HG02981 (cell line): Measurements from ENCODE around the gene TIAM2.

Source experiments
- ATAC-seq: cut with Tn5 transposase; IDR thresholded peaks from one replicate; pipeline ENCODE4 v1.9.1; 2021; ENCODE audit warnings: mild to moderate bottlenecking, moderate library complexity; ENCODE audit not compliant: unreplicated experiment

Gene TIAM2

DNA sequence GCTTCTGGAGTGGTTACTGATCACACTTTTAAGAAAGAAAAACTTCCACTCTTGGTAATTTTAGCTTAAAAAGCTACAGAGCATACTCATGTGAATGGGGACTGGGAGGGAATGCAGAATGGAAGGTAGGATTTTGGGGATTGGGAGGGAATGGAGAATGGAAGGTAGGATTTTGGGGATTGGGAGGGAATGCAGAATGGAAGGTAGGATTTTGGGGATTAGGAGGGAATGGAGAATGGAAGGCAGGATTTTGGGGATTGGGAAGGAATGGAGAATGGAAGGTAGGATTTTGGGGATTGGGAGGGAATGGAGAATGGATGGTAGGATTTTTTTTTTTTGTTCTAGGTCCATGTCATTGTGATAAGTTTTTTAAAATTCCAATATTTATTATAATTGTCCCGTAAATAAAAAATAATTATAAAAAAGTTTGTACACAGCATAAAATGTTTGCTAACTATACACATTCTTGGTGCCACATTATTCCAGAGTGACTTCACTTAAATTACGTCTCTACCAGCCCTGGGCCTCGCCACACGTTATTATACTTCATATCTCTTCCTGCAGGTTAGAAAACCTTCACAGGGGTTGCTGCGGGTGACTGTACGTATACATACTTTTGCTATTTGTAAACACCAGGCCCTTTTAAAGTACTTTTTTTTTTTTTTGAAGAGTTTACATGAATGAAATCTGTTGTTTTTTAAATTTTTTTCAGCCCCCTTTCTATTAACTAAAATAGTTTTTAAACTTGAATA lies 127.3 kb downstream of the TIAM2 start:
- no peak for ATAC-seq

DNA sequence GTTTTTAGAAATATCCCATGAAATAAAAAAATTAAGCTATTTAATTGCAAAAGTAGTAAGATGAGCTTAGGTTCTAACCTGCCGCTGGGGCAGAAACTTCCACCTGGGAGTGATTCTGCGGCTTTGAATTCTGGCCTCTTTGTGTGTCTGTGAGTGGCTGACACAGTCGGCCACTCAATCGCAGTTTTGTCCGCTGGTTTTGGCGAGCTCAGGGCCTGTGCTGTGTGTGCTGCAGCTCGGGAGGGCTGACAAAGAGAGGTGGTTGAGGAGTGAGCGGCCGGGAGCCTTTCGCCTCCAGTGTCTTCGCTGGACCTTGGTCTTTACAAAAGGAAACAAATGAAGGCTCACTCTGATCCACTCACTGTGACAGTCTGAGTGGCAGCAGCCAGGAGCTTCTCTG lies 128.4 kb downstream of the TIAM2 start:
- ATAC-seq = no peak

DNA sequence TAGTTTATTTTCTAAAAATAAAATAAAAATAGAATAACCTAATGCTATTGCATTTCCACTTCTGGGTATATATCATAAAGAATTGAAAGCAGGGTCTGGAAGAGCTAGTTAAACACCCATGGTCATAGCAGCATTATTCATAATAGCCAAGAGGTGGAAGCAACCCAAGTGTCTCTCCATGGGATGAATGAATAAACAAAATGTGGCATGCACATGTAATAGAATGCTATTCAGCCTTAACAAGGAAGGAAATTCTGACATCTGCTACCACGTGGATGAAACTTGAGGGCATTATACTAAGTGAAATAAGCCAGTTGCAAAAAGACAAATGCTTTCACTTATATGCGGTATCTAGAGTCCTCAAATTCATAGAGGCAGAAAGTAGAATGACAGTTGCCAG lies 130.8 kb downstream of the TIAM2 start:
- no peak for ATAC-seq

DNA sequence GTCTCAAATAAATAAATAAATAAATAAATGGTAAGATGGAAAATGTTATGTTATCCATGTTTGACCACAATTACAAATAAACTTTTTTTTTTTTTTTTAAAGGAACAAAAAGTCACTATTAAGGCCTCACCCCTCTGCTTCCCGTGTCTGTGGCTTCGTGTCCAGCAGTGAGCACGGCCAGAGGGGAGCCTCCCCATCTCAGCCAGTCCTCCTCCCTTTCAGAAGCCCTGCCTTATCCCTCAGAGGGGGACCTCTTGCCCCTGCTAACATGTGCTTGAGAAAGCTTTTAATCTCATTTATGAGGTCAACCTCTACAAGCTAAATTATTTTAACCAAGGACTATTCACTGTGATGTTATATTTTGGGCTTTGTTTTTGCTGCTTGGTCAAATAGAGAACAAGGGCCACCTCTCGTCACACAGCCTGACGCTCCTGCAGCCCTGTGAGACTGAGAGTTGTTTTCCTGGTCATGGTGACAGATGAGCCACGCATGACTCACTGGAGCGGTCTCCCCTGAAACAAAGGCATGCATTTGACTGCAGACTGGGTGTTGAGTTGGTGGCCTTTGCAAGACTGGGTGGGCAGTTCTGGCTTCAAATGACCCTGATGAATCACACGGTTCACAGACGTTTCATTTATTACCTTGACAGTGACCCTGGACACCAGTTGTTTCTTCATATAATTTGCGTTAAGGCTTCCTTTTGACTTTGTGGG lies 131.8 kb downstream of the TIAM2 start:
- ATAC-seq = no peak

DNA sequence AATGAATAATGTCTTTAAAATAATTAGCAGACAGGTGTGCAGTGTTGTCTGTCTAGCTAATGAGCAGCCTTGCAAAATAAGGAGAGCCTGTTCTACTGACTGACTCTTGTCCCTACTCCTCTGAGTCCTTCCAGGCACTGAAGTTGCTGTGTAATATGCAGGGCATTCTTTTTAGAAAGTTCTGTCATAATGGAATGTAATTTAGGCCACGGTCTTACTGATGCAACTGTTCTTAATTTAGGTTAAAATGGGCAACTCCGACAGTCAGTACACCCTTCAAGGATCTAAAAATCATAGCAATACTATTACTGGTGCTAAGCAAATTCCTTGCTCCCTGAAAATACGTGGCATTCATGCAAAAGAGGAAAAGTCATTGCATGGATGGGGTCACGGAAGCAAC lies 133.9 kb downstream of the TIAM2 start:
- ATAC-seq = no peak

DNA sequence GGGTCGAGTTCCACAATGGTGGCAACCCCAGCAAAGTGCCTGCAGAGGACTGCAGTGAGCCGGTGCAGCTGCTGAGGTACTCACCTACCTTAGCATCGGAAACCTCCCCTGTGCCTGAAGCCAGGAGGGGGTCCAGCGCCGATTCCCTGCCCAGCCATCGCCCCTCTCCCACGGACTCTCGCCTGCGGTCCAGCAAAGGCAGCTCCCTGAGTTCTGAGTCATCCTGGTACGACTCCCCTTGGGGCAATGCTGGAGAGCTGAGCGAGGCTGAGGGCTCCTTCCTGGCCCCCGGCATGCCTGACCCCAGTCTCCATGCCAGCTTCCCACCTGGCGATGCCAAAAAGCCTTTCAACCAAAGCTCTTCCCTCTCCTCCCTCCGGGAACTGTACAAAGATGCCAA lies 134.6 kb downstream of the TIAM2 start:
- no peak for ATAC-seq

DNA sequence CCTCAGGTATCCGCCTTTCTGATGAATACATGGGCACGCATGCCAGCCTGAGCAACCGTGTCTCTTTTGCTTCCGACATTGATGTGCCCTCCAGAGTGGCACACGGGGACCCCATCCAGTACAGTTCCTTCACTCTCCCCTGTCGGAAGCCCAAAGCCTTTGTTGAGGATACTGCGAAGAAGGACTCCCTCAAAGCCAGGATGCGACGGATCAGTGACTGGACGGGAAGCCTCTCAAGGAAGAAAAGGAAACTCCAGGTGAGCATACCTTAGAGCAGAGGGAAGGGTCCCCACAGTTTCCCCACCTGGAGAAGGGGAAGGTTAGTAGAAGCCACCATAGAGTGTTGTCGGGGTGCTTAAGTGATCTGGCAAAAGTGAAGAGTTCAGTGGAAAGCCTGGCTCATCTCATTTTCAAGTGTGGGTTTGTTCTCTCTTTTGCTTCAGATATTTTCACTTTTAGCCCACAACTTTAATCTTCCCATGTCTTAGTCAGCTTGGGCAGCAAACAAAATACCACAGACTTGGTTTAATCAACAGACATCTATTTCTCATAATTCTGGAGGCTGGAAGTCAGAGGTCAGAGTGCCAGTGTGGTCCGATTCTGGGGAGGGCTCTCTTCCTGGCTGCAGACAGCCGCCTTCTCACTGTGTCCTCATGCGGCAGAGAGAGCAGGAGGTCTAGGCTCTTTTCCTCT lies 135.2 kb downstream of the TIAM2 start:
- ATAC-seq = no peak

DNA sequence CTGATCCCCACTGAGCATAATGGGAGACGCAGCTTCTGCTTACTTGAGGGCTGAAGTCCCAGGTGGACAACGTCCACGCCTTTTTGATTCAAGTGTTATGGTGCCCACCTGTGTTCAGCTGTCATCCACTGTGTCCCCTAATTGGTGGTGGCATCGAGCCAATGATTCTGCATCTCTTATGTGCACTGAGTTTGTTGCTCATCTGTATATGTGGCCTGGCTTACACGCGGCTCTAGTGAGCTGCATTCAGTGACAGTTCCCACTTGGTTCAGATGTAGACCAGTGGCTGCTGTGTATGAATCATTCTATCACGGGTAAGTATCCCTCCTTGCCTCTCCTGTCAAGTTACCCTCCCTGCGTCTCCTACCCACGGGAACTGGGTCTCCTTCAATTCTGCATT lies 137.5 kb downstream of the TIAM2 start:
- no peak for ATAC-seq

DNA sequence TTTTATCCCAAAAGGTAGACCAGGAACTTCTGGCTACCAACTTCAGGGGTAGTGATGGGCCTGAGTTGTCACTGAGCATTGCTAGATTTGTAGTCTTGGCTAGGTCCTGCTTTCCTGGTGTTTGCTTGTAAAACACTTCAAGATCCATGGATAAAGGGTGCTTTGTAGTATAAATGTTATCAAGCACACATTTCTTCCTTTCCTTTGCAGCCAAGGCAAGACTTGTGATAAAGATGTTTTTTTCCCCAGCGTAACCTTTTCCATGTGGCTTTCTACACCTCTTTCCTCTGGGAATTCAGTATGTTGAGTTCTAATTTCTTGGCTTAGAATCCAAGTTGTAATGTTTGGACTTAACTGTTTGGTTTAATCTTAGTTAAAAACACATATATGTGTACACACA lies 145.9 kb downstream of the TIAM2 start:
- no peak for ATAC-seq

DNA sequence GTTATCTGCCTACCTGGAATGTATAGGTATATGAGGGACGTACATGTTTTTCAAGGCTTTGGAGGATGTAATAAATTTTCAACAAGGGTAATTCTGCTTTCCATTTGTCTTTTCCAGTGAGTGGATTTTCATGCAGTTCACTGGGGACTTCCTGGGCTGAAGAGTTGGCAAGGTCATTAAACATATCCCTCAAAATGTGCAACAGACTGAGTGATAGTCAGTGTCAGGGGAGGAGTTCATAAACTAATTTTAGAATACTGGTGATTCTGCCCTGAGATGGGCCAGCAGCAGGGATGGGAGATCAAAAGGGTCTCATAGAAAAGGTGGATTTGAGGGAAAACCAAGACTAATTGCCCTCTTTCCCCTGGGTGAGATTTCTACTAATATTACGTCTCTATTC lies 146.4 kb downstream of the TIAM2 start:
- ATAC-seq = no peak

DNA sequence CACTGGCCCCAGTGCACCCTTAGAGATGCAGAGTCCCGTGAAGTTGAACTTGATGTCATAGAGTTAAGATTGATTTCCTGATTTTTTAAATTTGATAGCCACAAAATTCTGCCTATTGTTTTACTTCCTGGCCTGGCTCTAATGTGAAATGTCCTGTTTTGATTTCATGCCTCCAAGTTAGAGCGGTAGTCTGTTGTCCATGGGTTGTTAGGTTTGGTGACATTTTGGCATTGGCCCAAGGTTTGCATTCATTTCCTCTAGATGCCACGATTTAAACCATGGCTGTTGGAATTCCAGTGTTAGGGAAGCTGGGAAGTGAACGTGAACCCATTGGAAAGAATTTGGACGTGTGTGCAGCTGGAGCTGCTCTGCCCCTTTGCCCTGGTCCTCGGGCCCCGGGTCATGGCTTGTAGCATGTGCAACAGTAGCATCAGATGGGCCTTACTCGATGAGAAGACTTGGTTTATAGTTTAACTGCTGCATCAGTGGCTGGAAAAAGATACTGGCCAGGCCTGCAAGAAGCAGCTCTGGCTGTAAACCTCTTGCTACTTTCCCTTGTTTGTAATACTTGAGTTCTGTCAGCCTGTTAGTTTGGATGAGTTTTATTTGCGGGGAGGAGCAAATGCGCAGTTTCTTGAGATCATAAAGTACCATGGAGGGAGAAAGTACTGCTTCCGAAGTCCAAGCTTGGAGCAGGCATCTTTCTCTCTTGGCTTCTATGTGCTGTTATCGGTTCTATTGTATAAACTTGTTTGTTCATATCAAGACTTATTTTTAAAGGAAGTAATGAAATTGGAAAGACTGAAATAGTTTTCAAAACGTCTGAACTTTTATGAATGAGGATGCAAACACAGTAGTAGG lies 147.3 kb downstream of the TIAM2 start:
- ATAC-seq = no peak

DNA sequence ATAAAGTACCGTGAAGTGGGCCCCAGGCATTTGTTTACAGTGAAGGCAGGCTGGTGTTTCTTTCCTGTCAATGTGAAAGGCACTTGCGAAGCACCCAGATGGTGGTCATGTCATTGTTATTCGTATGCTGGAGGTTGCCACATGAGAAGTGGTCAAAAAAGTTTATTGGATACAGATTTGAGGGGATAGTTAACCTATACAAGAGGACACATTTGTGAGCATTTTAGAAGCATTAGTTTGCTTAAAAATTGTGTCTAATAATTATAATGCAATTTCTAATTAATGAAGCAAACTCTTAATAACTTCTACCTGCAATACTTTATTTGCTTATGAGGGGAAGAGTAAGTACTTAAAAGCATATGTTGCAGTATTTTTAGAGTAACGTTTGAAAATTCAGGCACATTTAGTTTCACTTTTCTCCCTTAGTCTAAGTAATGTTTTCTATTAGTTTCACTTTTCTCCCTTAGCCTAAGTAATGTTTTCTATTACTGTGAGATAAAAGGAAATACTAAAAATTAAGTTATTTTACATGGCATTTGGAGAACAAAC lies 148.0 kb downstream of the TIAM2 start:
- ATAC-seq = no peak

DNA sequence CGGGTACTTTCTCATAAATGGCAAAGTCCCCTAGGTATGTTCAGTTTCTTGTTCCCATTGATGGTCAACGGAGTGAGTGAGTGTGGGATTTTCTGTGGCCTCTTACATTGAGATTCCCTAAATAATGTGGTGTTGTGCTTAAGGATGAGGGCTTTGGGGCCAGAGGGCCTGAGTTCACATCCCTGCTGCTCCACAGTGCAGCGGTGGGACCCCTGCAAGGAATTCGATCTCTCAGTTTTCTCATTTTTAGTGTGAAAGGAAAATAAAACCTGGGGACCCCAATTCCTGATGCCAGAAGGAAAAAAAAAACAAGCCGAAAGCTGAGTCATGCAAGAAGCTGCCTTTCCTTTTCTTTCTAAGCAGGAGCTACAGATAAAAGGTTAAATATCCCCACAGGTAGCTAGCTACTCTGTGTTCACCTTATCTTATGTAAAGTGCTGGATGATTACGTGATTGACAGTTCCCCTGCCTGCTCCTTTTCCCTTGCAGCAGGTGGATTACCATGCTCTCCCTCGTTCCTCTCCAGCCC lies 148.5 kb downstream of the TIAM2 start:
- ATAC-seq = no peak

DNA sequence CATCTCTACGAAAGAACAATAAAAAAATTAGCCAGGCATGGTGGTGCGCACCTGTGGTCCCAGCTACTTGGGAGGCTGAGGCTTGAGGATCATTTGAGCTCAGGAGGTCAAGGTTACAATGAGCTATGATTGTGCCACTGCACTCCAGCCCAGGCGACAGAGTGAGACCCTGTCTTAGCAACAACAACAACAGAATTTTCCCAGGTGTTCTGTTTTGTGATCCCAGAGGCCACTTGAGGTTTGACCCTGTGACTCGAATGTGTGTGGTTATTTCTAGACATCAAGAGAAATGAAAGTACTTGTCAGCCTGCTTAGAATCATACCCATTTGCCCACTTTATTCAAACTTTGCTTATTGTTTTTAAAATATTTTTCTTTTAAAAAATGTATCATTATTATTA lies 151.1 kb downstream of the TIAM2 start:
- ATAC-seq = no peak

DNA sequence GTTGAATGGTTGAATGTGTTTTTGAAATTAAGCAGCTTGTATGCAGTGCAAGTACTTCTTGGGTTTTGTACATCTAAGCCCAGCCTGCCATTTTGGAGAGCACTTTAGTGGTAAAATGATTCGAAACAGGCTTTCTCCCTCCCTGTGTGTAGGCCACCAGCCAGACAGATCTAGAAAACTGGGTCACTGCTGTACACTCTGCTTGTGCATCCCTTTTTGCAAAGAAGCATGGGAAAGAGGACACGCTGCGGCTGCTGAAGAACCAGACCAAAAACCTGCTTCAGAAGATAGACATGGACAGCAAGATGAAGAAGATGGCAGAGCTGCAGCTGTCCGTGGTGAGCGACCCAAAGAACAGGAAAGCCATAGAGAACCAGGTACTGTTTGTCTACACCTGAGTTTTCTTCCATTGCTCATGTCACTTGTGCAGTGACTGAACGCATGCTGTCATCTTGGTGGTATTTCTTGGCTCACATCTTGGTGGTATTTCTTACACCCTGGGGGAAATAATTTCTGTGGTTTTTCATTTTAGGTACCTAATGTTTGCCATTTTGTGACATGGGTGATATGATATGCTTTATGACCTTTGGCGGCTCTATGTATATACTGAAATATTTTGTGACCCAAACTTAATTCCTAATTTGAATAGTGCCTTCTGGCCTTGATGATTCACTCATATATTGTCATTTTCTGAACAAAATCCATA lies 153.0 kb downstream of the TIAM2 start:
- no peak for ATAC-seq

DNA sequence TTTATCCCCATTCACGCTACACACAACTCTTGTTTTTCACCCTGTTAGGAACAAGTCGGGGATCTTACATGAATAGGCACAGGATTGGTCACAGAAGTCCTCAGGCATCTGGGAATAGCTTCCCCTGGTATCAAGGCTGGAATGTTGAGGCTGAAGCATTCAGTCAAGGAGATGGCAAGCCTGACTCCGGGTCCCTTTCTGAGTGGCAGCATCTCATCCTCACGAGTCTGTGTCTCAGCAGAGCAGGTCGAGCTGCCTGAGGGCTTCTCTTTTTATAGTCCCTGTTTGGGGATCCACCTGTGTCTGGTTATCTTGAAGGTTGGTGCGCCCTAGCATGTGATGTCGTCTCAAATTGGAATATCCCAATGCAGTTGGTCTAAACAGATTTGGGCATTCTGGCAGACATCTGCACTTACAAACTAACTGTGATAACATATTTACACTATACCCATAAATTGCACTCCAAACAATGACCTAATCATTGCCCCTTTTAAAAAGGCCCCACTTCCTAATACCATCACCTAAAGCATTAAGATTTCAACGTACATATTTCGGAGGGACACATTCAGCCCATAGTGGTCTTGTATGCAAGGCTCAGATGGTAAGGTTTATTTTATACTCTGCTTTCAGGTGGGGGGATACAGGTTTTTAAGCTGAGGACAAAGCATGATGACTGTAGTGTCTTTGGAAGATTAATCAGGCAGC lies 156.0 kb downstream of the TIAM2 start:
- no peak for ATAC-seq

DNA sequence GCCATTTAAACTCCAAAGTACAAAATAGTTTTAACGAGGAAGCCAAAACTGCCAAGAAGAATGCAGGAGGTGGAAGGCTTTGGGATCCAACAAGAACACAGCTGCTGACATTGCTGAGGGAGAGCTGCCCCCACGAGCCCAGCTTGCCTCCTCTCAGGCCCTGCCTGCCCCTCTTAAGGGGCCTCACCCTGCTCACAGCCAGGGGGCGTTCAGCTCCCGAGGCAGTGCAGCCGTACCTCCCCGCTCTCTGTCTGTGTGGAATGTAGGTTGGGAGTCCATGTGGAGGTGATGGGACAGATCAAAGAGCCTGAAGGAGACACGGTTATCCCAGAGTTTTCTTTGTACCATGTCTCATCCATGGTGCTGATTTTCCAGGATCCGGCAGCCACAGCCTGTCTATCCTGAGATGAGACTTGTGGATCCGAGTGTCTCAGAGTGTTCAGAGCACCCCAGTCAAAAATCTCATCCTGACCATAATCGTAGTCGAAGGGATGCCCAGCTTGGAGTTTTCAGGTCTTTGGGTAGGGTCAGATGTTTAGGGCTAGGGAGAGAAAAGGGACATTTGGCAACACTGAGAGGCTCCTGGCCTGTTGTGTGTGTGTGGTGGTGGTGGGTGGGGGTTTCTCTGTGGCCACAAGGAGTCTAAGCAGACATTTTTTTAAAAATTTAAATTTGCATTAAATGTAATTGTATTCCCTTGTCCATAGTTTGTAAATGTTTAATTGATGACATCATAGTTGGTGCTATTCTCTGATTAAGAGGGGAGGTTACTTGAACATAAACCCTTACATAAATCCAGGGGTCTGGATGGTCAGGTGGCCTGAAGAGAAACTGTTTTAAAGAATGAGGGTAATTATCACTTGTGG lies 157.3 kb downstream of the TIAM2 start:
- ATAC-seq = no peak

DNA sequence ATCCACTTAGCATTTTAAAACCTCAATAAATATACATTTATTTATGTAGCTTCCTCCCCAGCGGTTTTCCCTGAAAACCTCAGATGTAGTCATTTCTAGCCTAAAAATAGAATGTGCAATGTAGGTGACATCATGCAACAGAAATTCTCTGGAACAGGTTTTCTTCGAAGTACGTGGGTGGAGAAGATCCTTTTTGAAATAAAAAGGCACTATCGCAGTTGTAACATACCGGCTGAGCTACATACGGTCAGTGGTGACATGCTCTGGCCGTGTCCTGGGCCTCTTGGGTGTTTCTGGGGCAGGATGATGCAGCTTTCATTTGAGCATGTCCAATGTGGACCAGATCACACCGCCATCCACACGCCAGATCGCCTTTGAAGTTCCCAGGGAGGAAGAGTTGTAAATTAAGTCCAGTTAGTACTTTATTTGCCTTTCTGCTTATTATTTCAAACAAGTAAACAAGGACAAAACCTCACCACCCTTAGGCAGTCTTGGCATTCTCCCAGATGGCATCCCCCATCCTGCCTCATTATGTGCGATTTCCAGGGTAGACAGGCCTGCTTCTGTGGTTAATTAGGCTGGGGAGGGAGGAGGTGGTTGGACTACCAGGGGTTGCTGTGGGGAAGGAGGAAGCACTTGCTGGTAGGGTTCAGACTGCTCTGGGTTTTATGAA lies 159.2 kb downstream of the TIAM2 start:
- no peak for ATAC-seq
